Retinal pigment epithelial cell (primary cell): ENCODE measurements around the gene MFN2.

Experiments used
- DNase-seq: peaks from one replicate; pipeline ENCODE4 v3.0.0-alpha.2; 2010; ENCODE audit warnings: low read depth
- H3K4me3 ChIP-seq: 2 replicates; pipeline ENCODE4 v1.5.1; 2011; ENCODE audit warnings: mild to moderate bottlenecking, low read length, control low read depth, moderate library complexity
- TF ChIP-seq, protein P1 (sequence below): conservative IDR thresholded peaks from 2 replicates; pipeline ENCODE4 v1.5.1; 2011; ENCODE audit warnings: low read depth, low read length, control low read depth, inconsistent platforms

MFN2 gene

DNA sequence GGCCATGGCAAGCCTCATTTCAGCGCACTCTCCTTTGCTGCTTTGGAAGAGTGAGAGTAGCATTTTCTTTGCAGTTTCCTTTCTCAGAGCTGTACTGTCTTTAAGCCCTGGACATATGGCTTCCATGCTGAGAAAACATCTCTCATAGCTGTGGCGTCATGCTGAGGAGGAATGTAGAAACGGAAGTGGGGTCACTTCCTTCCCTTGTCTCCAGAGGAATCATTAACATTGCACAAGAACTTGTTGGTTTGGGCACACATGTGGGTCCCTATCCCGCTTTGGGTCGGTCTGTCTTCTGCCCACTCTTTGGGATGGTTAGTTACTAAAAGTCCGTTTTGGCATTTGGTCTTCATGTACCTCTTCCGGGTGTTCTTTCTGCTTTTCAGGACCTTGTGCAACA is 5.6 kb downstream of the MFN2 start:
- H3K4me3 ChIP-seq, result no peak overlapping the region
- DNase-seq, result no peak
- TF ChIP-seq, protein P1, sequence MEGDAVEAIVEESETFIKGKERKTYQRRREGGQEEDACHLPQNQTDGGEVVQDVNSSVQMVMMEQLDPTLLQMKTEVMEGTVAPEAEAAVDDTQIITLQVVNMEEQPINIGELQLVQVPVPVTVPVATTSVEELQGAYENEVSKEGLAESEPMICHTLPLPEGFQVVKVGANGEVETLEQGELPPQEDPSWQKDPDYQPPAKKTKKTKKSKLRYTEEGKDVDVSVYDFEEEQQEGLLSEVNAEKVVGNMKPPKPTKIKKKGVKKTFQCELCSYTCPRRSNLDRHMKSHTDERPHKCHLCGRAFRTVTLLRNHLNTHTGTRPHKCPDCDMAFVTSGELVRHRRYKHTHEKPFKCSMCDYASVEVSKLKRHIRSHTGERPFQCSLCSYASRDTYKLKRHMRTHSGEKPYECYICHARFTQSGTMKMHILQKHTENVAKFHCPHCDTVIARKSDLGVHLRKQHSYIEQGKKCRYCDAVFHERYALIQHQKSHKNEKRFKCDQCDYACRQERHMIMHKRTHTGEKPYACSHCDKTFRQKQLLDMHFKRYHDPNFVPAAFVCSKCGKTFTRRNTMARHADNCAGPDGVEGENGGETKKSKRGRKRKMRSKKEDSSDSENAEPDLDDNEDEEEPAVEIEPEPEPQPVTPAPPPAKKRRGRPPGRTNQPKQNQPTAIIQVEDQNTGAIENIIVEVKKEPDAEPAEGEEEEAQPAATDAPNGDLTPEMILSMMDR, result no peak

DNA sequence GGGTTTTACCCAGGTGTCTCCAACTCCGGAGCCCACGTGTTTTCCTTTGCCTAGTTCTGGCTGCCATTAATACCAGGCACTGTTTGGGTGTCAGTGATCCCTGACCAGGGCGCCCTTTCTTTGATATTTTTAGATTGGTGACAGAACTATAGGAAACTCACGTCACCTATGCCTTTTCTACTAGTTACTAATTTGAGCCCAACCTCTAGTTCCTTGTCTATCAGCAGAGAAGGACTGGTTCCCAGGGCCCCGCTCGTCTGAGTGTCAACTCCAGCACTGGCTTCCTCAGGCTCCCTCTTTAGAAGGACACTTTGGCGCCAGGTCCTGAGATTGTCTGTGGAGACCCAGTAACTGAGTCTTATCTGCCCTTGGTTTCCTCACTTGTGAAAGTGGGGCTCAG is 9.4 kb downstream of the MFN2 start:
- TF ChIP-seq, protein P1, result no peak
- H3K4me3 ChIP-seq, result no peak overlapping the region
- DNase-seq, result no peak

DNA sequence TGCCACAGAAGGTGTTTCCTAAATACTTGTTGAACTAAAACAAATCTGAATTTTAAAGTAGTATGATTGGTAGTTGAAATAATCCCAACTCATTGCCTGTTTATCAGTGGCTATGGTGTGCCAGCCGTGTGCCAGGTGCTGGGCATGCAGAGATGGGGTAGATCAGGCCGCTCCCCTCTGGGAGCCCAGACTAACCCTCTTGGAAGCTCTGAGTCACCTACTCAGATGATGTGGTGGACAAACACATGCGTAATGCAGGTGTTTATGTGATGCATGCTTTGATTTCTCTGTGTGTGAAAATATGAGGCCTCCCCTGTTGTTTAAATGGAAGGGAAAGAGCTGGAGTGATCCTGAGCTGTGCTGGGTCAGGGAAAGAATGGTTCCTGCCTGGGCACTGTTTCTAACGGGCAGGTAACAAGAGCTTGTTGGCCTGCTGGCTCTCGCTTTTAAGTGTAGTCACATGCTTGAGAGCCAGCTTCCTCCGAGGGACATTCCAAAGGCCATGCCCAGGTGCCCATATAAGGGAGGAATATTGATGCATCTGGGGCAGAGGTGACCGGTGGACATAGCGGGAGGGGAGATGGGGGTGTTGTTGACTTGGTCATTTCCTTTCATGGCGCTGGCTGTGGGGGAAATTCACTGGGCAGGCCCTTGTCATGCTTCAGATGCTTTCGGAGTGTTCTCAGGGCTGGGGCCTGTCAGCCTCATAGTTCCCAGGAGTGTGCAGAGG is 10.2 kb downstream of the MFN2 start:
- no peak for DNase-seq
- H3K4me3 ChIP-seq, result no peak overlapping the region
- TF ChIP-seq, protein P1, result no peak

DNA sequence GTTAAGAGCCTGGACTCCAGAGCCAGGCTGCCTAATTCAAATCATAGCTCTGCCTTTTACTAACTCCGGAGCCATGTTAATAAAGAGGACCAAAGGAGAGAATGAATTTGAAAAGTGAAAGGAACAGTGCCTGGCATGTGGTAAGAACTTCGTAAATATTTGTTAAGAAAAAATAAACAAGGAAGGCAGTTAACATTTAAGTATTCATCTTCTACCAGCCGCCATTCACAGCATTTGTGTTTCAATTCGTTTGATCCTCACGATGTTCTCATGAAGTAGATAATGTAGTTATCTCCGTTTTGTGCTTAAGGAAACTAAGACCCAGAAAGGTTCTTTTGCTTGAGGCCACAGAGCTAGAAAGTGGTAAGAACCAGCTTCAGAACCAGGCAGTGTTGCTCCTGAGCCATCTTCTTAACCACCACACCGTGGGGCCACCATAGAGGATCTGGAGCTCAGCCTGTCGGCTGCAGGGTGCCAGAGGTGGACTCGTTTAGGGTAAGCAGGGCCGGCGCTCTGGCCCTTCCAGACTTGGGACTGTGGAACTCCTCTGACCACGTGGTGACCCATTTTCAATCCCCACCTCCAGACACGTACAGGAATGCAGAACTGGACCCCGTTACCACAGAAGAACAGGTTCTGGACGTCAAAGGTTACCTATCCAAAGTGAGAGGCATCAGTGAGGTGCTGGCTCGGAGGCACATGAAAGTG is 11.9 kb downstream of the MFN2 start:
- H3K4me3 ChIP-seq, result no peak overlapping the region
- TF ChIP-seq, protein P1, result no peak
- no peak for DNase-seq

DNA sequence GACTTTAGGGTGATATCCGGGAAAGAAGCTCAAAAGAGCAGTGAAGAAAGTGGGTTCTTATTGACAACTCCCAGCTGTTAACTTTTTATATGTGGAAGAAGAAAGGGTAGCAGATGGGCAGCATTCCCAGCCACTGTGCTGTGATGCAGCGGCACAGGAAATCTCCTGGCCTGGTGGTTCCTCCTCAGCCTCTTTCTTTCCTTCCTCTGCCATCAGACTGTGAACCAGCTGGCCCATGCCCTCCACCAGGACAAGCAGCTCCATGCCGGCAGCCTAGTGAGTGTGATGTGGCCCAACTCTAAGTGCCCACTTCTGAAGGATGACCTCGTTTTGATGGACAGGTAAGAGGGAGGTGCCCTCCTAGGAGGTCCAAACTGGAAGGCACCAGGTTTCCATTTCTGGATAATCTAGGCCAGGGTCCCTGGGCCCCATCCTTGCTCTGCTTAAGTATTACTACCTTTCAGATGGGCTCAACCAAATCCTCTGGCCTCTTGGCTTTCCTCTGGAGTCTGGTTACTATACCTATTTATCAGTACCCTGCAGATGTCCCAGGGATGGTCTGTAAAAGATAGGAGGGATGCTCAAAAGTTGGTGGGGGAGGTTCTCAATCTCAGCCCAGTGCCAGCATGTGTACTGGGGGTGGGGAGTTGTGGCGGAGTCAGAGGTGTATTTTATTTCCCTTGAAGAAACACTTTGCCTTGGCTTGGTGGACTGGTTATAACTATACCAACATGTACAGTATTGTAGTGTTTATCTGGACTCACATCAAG is 17.0 kb downstream of the MFN2 start:
- H3K4me3 ChIP-seq, result no peak overlapping the region
- TF ChIP-seq, protein P1, result no peak
- DNase-seq, result no peak

DNA sequence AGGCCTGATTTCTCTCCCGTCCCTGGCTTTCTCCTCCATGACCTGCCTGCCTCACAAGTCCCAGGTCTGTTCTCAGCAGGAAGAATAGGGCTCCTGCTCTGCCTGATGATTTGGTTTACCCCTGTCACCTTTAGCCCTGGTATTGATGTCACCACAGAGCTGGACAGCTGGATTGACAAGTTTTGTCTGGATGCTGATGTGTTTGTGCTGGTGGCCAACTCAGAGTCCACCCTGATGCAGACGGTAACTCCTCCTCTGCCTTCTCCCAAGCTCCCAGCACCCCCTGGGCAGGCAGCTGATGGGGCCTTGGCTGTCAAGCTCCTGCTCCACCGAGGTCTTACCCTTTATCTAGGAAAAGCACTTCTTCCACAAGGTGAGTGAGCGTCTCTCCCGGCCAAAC is 18.4 kb downstream of the MFN2 start:
- H3K4me3 ChIP-seq, result no peak overlapping the region
- TF ChIP-seq, protein P1, result no peak
- DNase-seq, result no peak
